H54 (cell line): Measurements from ENCODE around the gene TWIST1.

Experiments
- DNase-seq: peaks from one replicate; pipeline ENCODE4 v3.0.0; 2011; ENCODE audit warnings: low spot score, mixed read lengths; ENCODE audit not compliant: insufficient read length
- FAIRE-seq: peaks from 3 replicates; lab custom pipeline; 2011; peaks lifted over from hg19 to GRCh38; lab: Jason Lieb, UNC
- POLR2A ChIP-seq: IDR thresholded peaks from 2 replicates; pipeline ENCODE4 v1.6.1; 2011; ENCODE audit warnings: low read depth, mild to moderate bottlenecking, low read length

TWIST1 gene

GRCh38 chr7:19119372-19119771 is 1.9 kb upstream of the TWIST1 start:
- FAIRE-seq, result no peak
- no peak for TF ChIP-seq POLR2A
- DNase-seq, result no peak

GRCh38 chr7:19118636-19119371 is 1.4 kb upstream of the TWIST1 start:
- DNase-seq (no peak), FAIRE-seq (no peak)
- TF ChIP-seq POLR2A, result no peak

GRCh38 chr7:19117870-19118608 is 603 bp upstream of the TWIST1 start:
- no peak for TF ChIP-seq POLR2A
- FAIRE-seq (no peak), DNase-seq (no peak)

- no peak for DNase-seq
- FAIRE-seq, result no peak
- TF ChIP-seq POLR2A, result no peak
These were observed 1.0 kb downstream of the TWIST1 start for GRCh38 chr7:19116121-19117090.

- FAIRE-seq (no peak), DNase-seq (no peak)
These were observed 2.9 kb downstream of the TWIST1 start for GRCh38 chr7:19114551-19114855.

GRCh38 chr7:19113855-19114550 is 3.4 kb downstream of the TWIST1 start:
- no peak for TF ChIP-seq POLR2A

More at GRCh38 chr7:19114551-19114855, 2.9 kb downstream of the TWIST1 start:
- TF ChIP-seq POLR2A, result no peak

GRCh38 chr7:19113002-19113350 is 4.5 kb downstream of the TWIST1 start:
- FAIRE-seq (no peak), DNase-seq (no peak)
- no peak for TF ChIP-seq POLR2A

More at GRCh38 chr7:19113855-19114550, 3.4 kb downstream of the TWIST1 start:
- FAIRE-seq (no peak), DNase-seq (peak; percentile 76)

- no peak for TF ChIP-seq POLR2A
- DNase-seq (no peak), FAIRE-seq (no peak)
These were observed 5.0 kb downstream of the TWIST1 start for GRCh38 chr7:19112274-19113001.

- no peak for DNase-seq
- FAIRE-seq, result no peak
- no peak for TF ChIP-seq POLR2A
These were observed 5.8 kb downstream of the TWIST1 start for GRCh38 chr7:19111474-19112273.

- no peak for TF ChIP-seq POLR2A
- DNase-seq (no peak), FAIRE-seq (no peak)
These were observed 6.7 kb downstream of the TWIST1 start for GRCh38 chr7:19110776-19111175.

GRCh38 chr7:19110026-19110730 is 7.3 kb downstream of the TWIST1 start:
- DNase-seq, result no peak

More at GRCh38 chr7:19110026-19110730, 7.3 kb downstream of the TWIST1 start:
- FAIRE-seq, result no peak
- TF ChIP-seq POLR2A, result no peak
